ENCODE results near the gene EPDR1.

EPDR1 gene

GRCh38 chr7:37920305-37920848 lies at the start of gene EPDR1:
Gene EPDR1 (plus strand): TSS chr7:37920640. CDS start chr7:37920940, 300 bp downstream.
- peak; percentile 71 for DNase-seq

GRCh38 chr7:37882086-37882485 lies 38.4 kb upstream of the EPDR1 start:
- no peak for DNase-seq

GRCh38 chr7:37893359-37893758 lies 27.1 kb upstream of the EPDR1 start:
- DNase-seq: no peak

GRCh38 chr7:37894671-37895070 lies 25.8 kb upstream of the EPDR1 start:
- DNase-seq: no peak

- DNase-seq: no peak
Observed at GRCh38 chr7:37899712-37900247, 20.7 kb upstream of the EPDR1 start.

- DNase-seq: peak; percentile 15
Observed at GRCh38 chr7:37901236-37901827, 19.1 kb upstream of the EPDR1 start.

GRCh38 chr7:37901890-37902524 lies 18.4 kb upstream of the EPDR1 start:
- DNase-seq: no peak

GRCh38 chr7:37908221-37908788 lies 12.1 kb upstream of the EPDR1 start:
- DNase-seq: no peak

- no peak for DNase-seq
Observed at GRCh38 chr7:37912756-37913155, 7.7 kb upstream of the EPDR1 start.

GRCh38 chr7:37915438-37915837 lies 5.0 kb upstream of the EPDR1 start:
- DNase-seq: peak; percentile 80

GRCh38 chr7:37916017-37916672 lies 4.3 kb upstream of the EPDR1 start:
- no peak for DNase-seq

GRCh38 chr7:37916673-37917660 lies 3.5 kb upstream of the EPDR1 start, which contains the start of gene SFRP4:
Gene SFRP4 (minus strand): TSS chr7:37916817. CDS start chr7:37916537, 280 bp downstream.
- DNase-seq: peak; percentile 53

GRCh38 chr7:37918526-37918925 lies 1.9 kb upstream of the EPDR1 start:
- DNase-seq: no peak

- DNase-seq: peak; percentile 58
Observed at GRCh38 chr7:37920849-37921805, 687 bp downstream of the EPDR1 start.

- DNase-seq: no peak
Observed at GRCh38 chr7:37921876-37922275, 1.4 kb downstream of the EPDR1 start.

- no peak for DNase-seq
Observed at GRCh38 chr7:37923996-37924395, 3.6 kb downstream of the EPDR1 start.

GRCh38 chr7:37924491-37925041 lies 4.1 kb downstream of the EPDR1 start:
- no peak for DNase-seq

- no peak for DNase-seq
Observed at GRCh38 chr7:37925620-37926019, 5.2 kb downstream of the EPDR1 start.

- peak; percentile 53 for DNase-seq
Observed at GRCh38 chr7:37927773-37928444, 7.5 kb downstream of the EPDR1 start.

GRCh38 chr7:37928878-37929277 lies 8.4 kb downstream of the EPDR1 start:
- no peak for DNase-seq
